B cell (primary cell): ENCODE measurements around the gene HTRA1.

Experiments used
- CTCF ChIP-seq: fragments of 200-600 bp; IDR thresholded peaks from one replicate; pipeline ENCODE4 v1.8.0; 2022; ENCODE audit warnings: antibody characterized with exemption, mild to moderate bottlenecking
- EZH2 ChIP-seq: IDR thresholded peaks from 2 replicates; pipeline ENCODE4 v1.6.1; 2012; ENCODE audit warnings: borderline replicate concordance, low read depth, mild to moderate bottlenecking, moderate library complexity, low read length; ENCODE audit not compliant: insufficient read depth, poor library complexity, severe bottlenecking

DNA sequence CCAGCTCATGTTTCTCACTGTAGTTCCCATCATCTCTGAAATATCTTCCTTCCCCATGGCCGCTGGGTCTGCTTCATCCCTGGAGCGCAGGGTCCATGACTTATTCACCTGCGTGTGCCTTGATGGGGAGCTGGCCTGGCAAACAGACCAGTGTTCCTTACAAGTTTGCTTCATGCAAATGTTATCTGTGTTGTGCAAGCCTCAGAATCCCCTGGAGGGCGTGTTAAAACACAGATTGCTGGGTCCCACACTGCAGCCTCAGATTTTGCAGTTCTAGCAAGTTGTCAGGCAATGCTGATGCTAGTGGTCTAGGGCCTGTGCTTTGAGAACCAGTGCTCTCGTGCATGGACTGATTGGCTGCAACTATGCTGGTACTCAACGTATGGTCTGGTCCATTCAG lies 92.0 kb downstream of the HTRA1 start:
- TF ChIP-seq CTCF = no peak
- no peak for TF ChIP-seq EZH2
